ENCODE results near the gene SERPINE1.

- TF ChIP-seq TCF12 (IDR thresholded peaks at IDR 0.05; ENCODE audit: low read depth, low read length) (no peak), EZH2 (IDR thresholded peaks at IDR 0.05; ENCODE audit: low read depth, low read length, severe bottlenecking) (peak; percentile 8), POLR2A (IDR thresholded peaks at IDR 0.05; ENCODE audit: control extremely low read depth in 1 of 2, low read depth in 2 of 2, low read length in 2 of 2) (no peak), BRCA1 (IDR thresholded peaks at IDR 0.05; ENCODE audit: low read depth, low read length) (no peak), NRF1 (IDR thresholded peaks at IDR 0.05; ENCODE audit: low read depth, low read length) (no peak), ZNF274 (IDR thresholded peaks at IDR 0.05; ENCODE audit: borderline replicate concordance, extremely low read depth, low read length) (no peak), SIRT6 (IDR thresholded peaks at IDR 0.05; ENCODE audit: low read length) (no peak), EP300 (IDR thresholded peaks at IDR 0.05; ENCODE audit: borderline replicate concordance in 1 of 2, low read depth in 2 of 2, low read length in 2 of 2) (no peak)
- TF ChIP-seq, protein P1, sequence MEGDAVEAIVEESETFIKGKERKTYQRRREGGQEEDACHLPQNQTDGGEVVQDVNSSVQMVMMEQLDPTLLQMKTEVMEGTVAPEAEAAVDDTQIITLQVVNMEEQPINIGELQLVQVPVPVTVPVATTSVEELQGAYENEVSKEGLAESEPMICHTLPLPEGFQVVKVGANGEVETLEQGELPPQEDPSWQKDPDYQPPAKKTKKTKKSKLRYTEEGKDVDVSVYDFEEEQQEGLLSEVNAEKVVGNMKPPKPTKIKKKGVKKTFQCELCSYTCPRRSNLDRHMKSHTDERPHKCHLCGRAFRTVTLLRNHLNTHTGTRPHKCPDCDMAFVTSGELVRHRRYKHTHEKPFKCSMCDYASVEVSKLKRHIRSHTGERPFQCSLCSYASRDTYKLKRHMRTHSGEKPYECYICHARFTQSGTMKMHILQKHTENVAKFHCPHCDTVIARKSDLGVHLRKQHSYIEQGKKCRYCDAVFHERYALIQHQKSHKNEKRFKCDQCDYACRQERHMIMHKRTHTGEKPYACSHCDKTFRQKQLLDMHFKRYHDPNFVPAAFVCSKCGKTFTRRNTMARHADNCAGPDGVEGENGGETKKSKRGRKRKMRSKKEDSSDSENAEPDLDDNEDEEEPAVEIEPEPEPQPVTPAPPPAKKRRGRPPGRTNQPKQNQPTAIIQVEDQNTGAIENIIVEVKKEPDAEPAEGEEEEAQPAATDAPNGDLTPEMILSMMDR (IDR thresholded peaks at IDR 0.05; ENCODE audit: control extremely low read depth in 1 of 3, insufficient read depth in 1 of 3, low read depth in 1 of 3, low read length in 3 of 3) = no peak
- TF ChIP-seq, protein P2, sequence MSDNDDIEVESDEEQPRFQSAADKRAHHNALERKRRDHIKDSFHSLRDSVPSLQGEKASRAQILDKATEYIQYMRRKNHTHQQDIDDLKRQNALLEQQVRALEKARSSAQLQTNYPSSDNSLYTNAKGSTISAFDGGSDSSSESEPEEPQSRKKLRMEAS (IDR thresholded peaks at IDR 0.05) = no peak
Observed at GRCh38 chr7:101159696-101160674, 33.1 kb downstream of the SERPINE1 start.

All from H1 (cell line).